Duodenal mucosa (tissue), 2 donors: ENCODE results near the gene OR51V1.
"Not testable (repeated sequence)": the region's sequence is repeated elsewhere in the genome, so short reads cannot be mapped to it uniquely, and the experiment has no call there.

ENCODE experiments used
- H3K27ac ChIP-seq: one replicate; pipeline ENCODE4 v1.7.0; 2013; ENCODE audit warnings: low read depth, low read length
- H3K27me3 ChIP-seq, 2 donors: one replicate each; pipeline ENCODE4 v1.7.0; 2013; ENCODE audit warnings: low read length in 2 of 2, control low read depth in 1 of 2; ENCODE audit not compliant: insufficient read depth in 2 of 2, control insufficient read depth in 1 of 2
- H3K36me3 ChIP-seq, 2 donors: one replicate each; pipeline ENCODE4 v1.7.0; 2013; ENCODE audit warnings: low read length in 2 of 2, control low read depth in 1 of 2; ENCODE audit not compliant: insufficient read depth in 2 of 2, control insufficient read depth in 1 of 2
- H3K4me1 ChIP-seq, 2 donors: one replicate each; pipeline ENCODE4 v1.7.0; 2013; ENCODE audit warnings: low read length in 2 of 2, control low read depth in 1 of 2; ENCODE audit not compliant: insufficient read depth in 2 of 2, control insufficient read depth in 1 of 2
- H3K4me3 ChIP-seq, 2 donors: one replicate each; pipeline ENCODE4 v1.7.0; 2013; ENCODE audit warnings: low read length in 2 of 2, low read depth in 1 of 2
- H3K9ac ChIP-seq, 2 donors: one replicate each; pipeline ENCODE4 v1.7.0; 2013; ENCODE audit warnings: low read length in 2 of 2, low read depth in 1 of 2
- H3K9me3 ChIP-seq, 2 donors: one replicate each; pipeline ENCODE4 v1.7.0; 2013; ENCODE audit warnings: low read length in 2 of 2, control low read depth in 1 of 2; ENCODE audit not compliant: control insufficient read depth in 1 of 2

OR51V1 gene

DNA sequence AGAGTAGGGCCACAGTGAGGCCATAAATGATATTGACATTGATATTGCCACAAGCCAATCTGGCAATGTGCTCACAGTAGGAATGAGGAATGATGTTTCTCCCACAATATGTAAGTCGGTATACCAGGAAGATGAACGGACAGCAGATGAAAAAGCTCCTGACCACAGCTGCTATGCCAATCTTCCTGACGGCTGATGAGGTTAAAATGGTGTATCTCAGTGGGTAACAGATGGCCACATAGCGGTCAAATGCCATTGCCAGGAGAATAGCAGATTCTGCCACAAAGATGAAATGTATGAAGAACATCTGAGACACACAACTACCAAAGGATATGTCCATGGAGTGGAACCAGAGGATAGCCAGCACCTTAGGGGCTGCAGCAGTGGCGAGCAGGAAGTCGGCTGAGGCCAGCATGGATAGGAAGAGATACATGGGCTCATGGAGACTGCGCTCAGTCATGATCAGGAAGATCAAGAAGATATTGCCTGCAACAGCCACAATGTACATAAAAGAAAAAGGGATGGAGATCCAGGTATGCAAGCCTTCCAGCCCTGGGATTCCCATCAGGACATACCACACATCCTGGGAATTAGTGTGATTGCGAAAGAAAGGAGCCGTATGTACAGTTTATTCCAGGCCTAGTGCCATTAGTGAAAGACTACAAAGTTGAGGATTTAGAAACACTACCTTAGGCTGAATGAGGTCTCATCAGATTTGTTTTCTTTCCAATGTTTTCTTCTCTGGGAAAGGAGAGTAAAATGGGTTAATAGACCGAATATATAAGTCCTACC, 22.2 kb downstream of the OR51V1 start:
- H3K36me3 ChIP-seq, result no peaks in the 10 kb centered on the region
- H3K27me3 ChIP-seq, result no peaks in the 10 kb centered on the region
- no peak overlapping the region for H3K4me3 ChIP-seq
- no peaks in the 10 kb centered on the region for H3K4me1 ChIP-seq
- H3K9me3 ChIP-seq, result no peaks in the 10 kb centered on the region
- H3K9ac ChIP-seq, result no peak overlapping the region
- H3K27ac ChIP-seq, result no peak overlapping the region

DNA sequence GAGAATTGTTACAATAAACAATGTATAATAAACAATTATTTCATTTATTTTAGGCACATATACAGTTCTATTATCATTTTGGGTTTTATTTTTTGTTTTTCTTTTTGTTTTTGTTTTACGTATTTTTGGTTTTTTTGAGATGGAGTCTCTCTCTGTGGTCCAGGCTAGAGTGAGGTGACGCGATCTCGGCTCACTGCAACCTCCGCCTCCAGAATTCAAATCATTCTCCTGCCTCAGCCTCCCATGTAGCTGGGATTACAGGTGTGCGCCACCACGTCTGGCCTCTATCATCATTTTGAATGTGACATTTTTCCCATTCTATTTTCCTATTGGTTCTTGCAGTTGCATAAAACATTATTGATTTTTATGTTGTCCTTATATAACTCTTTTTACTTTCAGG, 25.5 kb downstream of the OR51V1 start:
- no peaks in the 10 kb centered on the region for H3K4me1 ChIP-seq
- H3K27ac ChIP-seq, result no peak overlapping the region
- no peak overlapping the region for H3K9ac ChIP-seq
- H3K9me3 ChIP-seq, result no peaks in the 10 kb centered on the region
- H3K27me3 ChIP-seq, result no peaks in the 10 kb centered on the region
- no peak overlapping the region for H3K4me3 ChIP-seq
- no peaks in the 10 kb centered on the region for H3K36me3 ChIP-seq

GRCh38 chr11:5171856-5172255, 28.6 kb downstream of the OR51V1 start:
- Histone ChIP-seq H3K9me3 (no peaks in the 10 kb centered on the region), H3K9ac (no peak overlapping the region), H3K27ac (no peak overlapping the region), H3K4me1 (no peaks in the 10 kb centered on the region), H3K36me3 (no peaks in the 10 kb centered on the region), H3K27me3 (no peaks in the 10 kb centered on the region), H3K4me3 (no peak overlapping the region)

DNA sequence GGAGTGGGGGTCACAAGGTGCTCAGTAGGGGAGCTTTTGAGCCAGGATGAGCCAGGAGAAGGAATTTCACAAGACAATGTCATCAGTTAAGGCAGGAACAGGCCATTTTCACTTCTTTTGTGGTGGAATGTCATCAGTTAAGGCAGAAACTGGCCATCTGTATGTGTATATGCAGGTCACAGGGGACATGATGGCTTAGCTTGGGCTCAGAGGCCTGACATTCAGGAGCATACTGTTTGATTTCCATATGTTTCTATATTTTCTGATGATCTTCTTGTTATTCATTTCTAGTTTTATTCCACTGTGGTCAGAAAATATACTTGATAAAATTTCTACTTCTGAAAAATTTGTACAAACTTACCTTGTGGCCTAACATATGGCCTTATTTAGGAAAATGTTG, 34.6 kb downstream of the OR51V1 start:
- H3K36me3 ChIP-seq, H3K27ac ChIP-seq, H3K4me3 ChIP-seq, H3K27me3 ChIP-seq, H3K9me3 ChIP-seq, H3K9ac ChIP-seq, H3K4me1 ChIP-seq: not testable (repeated sequence)

- not testable (repeated sequence) for H3K27ac ChIP-seq, H3K4me3 ChIP-seq, H3K9me3 ChIP-seq, H3K27me3 ChIP-seq, H3K36me3 ChIP-seq, H3K4me1 ChIP-seq, H3K9ac ChIP-seq
These were observed 35.7 kb downstream of the OR51V1 start for GRCh38 chr11:5164807-5165206.

DNA sequence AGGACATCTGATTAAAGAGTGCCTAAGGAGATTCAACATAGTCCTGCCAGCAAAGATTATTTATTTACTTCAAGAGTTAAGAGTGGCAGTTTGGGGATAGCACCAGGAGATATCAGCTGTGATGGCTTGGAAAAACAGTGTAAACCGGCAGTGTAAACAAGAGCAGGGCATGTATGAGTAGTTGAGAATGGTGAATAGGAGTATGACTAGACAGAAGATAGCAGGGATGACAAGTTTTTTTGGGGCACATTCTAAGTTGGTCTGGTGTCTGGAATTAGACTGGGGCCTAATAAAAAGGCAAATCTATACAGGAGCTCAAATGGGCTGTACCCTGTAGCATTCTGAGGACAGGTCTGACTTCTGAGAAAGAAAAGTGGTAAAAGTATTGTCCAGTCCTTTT, 39.4 kb downstream of the OR51V1 start:
- not testable (repeated sequence) for H3K4me1 ChIP-seq, H3K9ac ChIP-seq, H3K9me3 ChIP-seq, H3K27ac ChIP-seq, H3K36me3 ChIP-seq, H3K27me3 ChIP-seq, H3K4me3 ChIP-seq

GRCh38 chr11:5160217-5160616, 40.3 kb downstream of the OR51V1 start:
- H3K9ac ChIP-seq, H3K4me3 ChIP-seq, H3K36me3 ChIP-seq, H3K27me3 ChIP-seq, H3K4me1 ChIP-seq, H3K9me3 ChIP-seq, H3K27ac ChIP-seq: not testable (repeated sequence)

DNA sequence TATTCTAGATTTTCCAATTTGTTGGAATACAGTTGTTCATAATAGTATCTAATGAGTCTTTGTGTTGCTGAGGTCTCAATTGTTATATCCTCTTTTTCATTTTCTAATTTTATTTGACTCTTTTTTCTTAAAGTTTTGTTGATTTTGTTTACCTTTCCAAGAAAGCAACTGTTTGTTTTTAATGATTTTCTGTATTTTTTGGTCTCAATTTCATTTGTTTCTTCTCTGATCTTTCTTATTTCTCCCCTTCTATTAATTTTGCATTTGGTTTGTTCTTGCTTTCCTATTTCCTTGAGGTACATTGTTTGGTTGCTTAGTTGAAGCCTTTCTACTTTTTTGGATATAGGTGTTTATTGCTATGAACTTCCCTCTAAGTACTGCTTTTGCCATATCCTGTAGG, 40.7 kb downstream of the OR51V1 start:
- Histone ChIP-seq H3K4me1 (no peaks in the 10 kb centered on the region), H3K4me3 (no peak overlapping the region), H3K27ac (no peak overlapping the region), H3K27me3 (no peaks in the 10 kb centered on the region), H3K9me3 (no peaks in the 10 kb centered on the region), H3K9ac (no peak overlapping the region), H3K36me3 (no peaks in the 10 kb centered on the region)

DNA sequence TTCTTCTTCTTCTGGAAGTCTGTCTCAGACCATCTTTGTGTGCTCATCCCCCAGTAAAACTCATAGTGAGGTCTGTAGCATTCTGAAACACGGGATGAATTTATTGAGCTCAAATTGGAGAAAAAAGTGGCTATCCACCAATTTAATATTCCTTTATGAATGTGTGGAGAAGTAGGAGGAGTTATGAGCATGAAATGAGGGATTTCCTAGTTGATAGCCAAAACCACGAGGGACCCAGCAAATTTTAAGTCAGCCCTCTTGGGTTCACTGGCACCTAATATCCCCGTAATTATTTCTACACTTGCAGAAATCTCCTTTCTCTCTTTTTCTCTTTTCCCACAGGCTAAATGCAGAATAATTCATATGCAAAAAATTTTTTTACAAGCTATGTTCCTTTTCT, 45.8 kb downstream of the OR51V1 start, which contains the start of gene OR52A1:
Gene OR52A1, minus strand, starts transcription at position 101 of the 400 bp plus-strand sequence. CDS start 2,388 bp downstream, outside the sequence.
- Histone ChIP-seq H3K9ac (no peak within 1 kb of the TSS), H3K27me3 (no peaks in the 10 kb centered on the region), H3K27ac (no peak within 1 kb of the TSS), H3K4me3 (no peak within 1 kb of the TSS), H3K4me1 (no peaks in the 10 kb centered on the region), H3K36me3 (no peaks in the 10 kb centered on the region), H3K9me3 (no peaks in the 10 kb centered on the region)

GRCh38 chr11:5153574-5154431, 46.7 kb downstream of the OR51V1 start:
- H3K4me3 ChIP-seq, result no peak overlapping the region
- H3K4me1 ChIP-seq, result no peaks in the 10 kb centered on the region
- H3K9me3 ChIP-seq, result no peaks in the 10 kb centered on the region
- H3K27ac ChIP-seq, result no peak overlapping the region
- no peaks in the 10 kb centered on the region for H3K27me3 ChIP-seq
- H3K36me3 ChIP-seq, result no peaks in the 10 kb centered on the region
- H3K9ac ChIP-seq, result no peak overlapping the region
